Stimulated activated CD4-positive, alpha-beta T cell treated with anti-CD3 and anti-CD28 coated beads, TNF-alpha, amount 100 ng/mL, for 48 hours (primary cell): ENCODE measurements around the gene SEPTIN6.
A peak's percentile ranks its signal among the peaks of the same experiment; 100 is the strongest.

Source experiments
- DNase-seq, 3 donors: peaks; one replicate each; pipeline ENCODE4 v3.0.0-alpha.2; 2020; ENCODE audit warnings: low read depth in 3 of 3

The SEPTIN6 gene

GRCh38 chrX:119693040-119693995, at the start of gene SEPTIN6:
TSS of gene SEPTIN6 (minus strand) at chrX:119693168. CDS start at chrX:119693105, 63 bp downstream.
- peak; percentile 67 to 85 (median 69) for DNase-seq

DNA sequence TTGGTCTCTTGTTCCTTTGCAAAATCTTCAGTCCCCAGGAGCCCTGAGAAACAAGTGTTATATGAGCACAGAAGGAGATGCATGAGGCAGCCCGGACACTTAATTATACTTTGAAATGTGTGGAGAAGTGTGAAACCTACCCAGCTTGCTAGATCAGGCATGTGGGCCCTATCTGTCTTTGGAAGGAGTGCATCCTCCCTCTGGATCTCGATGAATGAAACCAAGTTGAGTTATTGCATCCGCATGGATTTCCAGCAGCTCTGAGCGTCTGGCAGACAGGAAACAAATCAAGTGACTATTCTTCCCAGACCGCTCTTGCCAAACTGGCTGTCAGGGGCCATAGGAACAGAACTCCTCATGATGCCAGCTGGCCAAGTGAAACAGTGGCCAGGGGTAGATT, 45.8 kb upstream of the SEPTIN6 start:
- no peak for DNase-seq

DNA sequence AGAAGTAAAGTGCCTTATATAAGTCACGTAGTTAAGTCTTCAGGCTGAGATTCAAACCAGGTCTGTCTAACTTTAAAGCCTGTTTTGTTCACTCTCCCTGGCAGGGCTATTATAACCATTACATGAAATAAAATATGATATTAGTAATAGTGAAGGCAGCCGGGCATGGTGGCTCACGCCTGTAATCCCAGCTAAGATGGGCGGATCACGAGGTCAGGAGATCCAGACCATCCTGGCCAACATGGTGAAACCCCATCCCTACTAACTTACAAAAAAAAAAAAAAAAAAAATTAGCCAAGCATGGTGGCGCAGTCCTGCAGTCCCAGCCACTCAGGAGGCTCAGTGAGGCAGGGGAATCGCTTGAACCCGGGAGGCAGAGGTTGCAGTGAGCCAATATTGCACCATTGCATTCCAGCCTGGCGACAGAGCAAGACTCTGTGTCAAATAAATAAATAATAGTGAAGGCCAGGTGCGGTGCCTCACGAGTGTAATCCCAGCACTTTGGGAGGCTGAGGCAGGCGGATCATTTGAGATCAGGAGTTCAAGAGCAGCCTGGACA, 43.3 kb upstream of the SEPTIN6 start:
- no peak for DNase-seq

DNA sequence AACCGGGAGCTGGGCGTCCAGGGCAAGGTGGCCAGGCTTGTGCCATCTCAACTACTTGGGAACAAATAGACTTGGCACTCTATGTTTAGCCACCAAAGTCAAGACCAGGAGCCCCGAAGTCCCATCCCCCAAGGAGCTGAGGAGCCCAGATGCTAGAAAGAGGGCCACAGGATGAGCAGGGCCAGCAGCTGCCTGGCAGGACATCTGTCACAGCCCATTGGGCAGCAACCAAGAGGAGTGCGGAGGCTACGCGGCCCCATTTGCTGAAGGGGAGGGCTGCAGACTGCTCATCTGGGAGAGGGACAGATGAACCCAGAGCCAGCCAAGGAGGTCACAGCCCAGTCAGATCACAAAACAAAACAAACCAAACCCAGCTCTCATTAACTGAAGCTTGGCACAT, 42.5 kb upstream of the SEPTIN6 start:
- no peak for DNase-seq

DNA sequence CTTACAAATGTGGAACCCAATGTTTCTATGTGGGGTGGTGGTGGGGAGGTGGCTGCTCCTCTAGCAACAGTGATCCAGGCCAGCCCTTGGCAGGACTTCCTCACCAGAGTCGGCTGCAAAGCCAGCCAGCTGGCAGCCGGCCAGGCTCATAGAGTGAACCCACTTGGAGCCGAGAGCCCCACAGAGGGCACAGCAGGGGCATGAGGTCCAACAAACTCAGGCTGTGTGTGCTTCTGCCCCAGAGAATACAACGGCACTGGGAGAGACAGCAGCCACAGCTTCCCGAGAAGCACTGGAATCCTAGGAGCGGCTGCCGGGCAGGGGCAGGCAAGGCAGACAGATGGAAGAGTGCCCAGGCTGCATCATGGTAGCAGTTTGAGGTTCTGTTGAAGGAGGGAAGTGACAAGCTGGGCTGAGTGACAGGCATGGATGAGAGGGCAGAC, 42.0 kb upstream of the SEPTIN6 start:
- DNase-seq, result no peak

- DNase-seq, result peak; percentile 14 to 61 (median 20)
These were observed 36.6 kb upstream of the SEPTIN6 start for GRCh38 chrX:119729408-119730201.

DNA sequence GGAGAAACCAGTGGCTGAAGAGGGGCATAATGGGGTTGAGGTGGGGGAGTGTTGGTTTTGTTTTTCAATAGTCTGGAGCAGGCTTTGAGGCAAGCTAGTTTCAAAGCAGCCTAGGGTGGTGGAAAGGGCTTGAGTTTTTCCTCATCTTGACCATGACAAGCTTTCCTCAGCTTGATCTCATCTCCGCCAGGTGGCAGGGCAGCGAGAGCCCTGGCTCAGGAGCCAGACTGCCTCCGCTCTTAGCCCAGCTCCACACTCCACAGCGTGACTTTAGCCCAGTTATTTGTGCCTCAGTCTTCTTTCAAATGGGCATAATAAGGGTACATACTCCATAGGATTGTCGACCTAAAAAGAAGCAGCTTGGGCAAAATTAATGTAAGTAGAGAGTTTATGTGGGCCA, 35.5 kb upstream of the SEPTIN6 start:
- no peak for DNase-seq

DNA sequence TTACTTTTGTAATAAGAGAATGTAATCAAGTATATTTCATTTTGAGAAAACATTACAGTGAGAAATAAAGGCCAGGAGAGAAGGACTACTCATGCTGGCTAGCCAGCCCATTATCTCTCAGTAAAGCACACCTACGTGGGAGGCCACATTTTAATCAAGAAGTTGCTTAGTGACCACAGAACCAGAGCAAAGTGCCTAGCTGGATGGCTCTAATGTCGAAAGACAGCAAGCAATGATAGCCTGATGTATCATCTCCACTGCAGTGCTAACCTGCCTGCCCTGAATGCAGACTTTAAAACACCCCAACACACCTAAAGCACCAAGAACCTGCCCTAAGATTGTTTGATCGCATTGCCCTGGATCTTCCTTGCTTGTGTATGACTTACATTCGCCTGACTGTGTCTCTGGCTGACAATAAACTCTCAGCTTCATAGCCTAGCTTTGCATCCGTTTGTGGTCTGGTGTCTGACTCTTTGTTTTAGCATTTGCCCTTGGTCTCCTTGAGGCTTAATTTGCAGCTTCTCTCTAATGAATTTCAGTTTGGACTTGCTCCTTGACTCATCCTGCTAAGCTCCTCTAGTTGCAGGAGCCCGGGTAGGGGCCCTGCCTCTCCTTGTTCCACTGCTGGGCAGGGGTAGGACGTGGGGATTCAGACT, 34.1 kb upstream of the SEPTIN6 start:
- DNase-seq, result no peak

DNA sequence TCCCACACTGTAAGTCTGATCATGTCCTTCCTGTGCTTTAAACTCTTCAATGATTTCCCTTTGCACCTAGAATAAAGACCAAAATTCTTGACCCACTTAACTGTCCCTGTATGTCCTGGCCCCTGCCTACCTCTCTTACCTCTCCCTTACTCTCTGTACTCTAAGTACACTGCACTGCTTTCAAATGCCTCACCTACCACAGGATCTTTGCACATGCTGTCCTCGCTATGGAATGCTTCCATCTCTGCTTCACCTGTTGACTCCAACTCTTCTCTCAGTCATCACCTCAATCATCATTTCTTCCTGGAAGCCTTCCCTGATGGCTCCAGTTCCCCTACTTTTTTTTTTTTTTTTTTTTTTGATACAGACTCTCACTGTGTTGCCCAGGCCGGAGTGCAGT, 29.0 kb upstream of the SEPTIN6 start:
- DNase-seq, result no peak

DNA sequence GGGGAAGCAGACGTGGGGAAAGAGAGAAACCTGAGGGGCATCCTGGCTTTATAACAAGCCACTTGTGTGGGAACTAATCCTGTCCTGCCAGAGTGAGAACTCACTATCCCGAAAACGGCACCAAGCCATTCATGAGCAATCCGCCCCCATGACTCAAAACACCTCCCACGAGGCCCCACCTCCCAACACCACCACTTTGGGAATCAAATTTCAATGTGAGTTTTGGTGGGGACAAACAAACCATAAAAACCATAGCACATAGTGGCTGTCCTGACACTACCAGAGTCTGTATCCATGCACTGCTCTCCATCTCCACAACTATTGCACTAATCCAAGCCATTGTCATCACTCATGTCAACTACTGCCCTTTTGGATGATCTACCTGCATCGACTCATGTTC, 28.5 kb upstream of the SEPTIN6 start:
- no peak for DNase-seq

DNA sequence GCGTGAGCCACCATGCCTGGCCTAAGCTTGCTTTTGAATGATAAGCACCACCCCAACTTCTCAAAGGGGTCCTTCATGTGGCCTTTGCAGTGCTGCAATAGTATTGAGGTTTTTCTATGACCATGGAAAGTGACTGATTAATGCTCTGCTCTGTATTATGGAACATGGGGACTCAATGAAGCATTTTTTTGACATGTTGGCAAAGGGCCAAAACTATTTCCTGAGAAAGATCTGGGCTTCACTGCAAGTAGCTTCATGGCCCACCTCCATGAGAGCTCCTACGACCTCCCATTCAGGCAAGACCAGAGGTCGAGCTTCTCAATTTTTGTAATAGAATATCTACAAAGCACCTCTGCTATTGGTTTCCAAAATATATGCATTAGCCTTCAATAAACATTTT, 16.7 kb upstream of the SEPTIN6 start:
- DNase-seq, result no peak

- DNase-seq, result no peak
These were observed 16.0 kb upstream of the SEPTIN6 start for GRCh38 chrX:119708936-119709335.

- no peak for DNase-seq
These were observed 13.6 kb upstream of the SEPTIN6 start for GRCh38 chrX:119706616-119707015.

DNA sequence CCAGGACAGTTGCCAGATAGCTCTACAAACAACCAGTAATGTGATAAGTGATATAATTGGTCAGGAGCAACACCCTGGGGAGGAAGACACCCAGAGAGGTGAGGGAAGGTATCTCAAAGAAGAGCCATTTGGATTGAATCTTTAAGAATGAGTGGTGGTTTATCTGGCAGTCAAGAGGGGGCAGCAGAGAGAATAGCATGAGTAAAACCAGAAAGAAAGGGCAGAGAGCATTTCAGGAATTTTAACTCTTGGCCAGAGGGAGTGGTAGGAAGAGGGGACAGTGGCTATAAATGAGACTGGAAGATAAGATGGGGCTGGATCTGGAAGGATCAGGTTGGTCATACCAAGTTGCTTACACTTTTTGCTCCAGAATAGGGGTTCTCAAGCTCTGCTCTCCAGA, 5.9 kb upstream of the SEPTIN6 start:
- DNase-seq, result no peak

GRCh38 chrX:119696251-119696890, 3.4 kb upstream of the SEPTIN6 start:
- DNase-seq, result no peak

GRCh38 chrX:119695535-119696050, 2.6 kb upstream of the SEPTIN6 start:
- no peak for DNase-seq

DNA sequence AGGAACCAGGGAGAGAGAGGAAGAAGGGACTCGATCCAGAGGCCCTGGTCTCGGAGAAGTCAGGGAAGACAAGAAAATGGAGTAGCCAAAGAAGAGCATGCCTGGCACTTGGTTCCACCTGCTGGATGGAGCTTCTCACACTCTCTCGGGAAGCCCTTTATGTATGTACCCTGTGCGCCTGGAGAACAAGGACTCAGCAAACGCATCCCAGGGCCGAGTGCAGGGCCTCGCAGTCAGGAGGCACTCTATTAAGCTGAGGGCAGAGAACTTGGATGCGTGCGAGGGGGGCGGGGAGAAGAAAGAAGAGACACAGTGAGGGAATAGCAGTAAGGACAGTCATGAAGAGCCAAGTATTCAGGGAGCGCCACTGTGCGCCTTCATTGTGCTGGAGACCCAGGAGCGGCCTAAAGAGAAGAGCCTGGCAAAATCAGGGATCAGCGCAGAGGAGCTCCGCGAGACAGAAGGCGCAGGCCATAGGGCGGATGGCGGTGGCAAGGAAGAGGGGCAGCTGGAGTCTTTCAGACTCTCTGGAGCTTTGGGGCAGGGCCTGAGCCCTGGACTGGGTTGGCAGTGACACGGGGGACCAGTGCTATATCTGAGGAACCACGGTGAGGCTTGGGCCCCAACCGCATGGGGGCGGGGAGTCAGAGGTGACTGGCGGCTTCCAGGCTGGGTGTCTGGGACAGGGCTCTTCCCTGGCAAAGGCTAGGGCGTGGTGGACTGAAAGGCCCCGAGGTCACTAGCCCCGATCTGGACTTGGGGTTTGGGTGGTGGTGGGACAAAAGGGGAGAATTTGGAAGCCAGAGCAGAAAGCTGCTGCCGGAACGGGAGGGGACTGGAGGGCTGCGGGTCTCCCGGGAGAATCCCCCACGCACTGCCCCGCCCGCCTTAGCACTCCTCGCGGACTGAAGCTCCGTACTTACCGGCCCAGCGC, 1.9 kb upstream of the SEPTIN6 start:
- no peak for DNase-seq

- no peak for DNase-seq
These were observed 1.1 kb upstream of the SEPTIN6 start for GRCh38 chrX:119693996-119694451.

DNA sequence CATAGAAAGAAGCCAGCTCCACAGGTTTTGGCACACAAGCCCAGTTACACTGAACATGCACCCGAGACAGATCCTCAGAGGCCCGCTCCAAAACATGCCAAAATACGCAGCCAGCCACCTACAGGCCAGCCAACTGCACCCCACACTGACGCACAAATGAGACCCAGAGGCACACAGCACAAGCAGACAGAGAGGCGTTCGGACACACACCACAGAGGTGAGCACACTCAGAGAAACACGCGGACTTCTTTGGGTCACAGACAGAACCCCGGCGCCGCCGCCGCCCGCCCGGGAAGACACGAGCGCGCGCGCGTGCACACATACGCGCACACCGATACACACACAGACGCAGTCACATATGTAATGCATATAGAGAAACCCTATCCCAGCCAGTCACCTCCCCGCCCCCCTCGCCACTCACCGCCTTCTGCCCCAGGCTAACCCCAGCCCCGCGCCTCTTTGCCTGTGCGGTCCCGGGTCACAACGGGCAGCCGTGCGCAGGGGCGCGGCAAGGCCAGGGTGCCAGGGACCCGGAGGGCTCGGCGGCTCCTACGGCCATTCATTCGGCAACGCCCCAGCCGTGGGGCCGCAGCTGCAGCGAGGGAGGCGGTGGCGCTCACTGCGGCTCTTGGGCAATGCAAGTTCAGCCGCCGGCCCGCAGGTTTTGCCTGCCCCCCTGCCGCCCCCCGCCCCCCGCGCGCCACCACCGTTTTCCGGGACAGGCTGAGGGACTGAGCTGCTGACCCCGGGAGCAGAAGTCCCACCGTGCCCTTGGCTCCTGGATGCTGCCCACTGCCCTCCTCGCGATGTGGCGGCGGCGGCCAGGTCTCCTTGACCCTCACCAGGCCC, 553 bp downstream of the SEPTIN6 start:
- peak in 2 of 3 donors; percentile 45 to 76 for DNase-seq
